Astrocyte (in vitro differentiated cells and primary cell): Measurements from ENCODE around the gene GSN. TPM values are rescaled to one million over a fixed set of nuclear protein-coding genes. Genes with fewer than 3 reads are reported as not detected.

Source experiments
- DNase-seq: peaks from one replicate; pipeline ENCODE4 v3.0.0-alpha.2; 2010; ENCODE audit warnings: low read depth
- FAIRE-seq: peaks from 2 replicates; lab custom pipeline; 2011; peaks lifted over from hg19 to GRCh38; lab: Jason Lieb, UNC
- H2AFZ ChIP-seq: 2 replicates; pipeline ENCODE4 v1.6.0; 2012; ENCODE audit warnings: low read depth, low read length, inconsistent platforms
- H3K27ac ChIP-seq: 2 replicates; pipeline ENCODE4 v1.5.1; 2011; ENCODE audit warnings: low read depth, low read length, inconsistent platforms
- H3K27me3 ChIP-seq: 2 replicates; pipeline ENCODE4 v1.6.0; 2011; ENCODE audit warnings: low read length, inconsistent platforms; ENCODE audit not compliant: insufficient read depth
- H3K36me3 ChIP-seq: 2 replicates; pipeline ENCODE4 v1.5.1; 2011; ENCODE audit warnings: low read length, inconsistent platforms; ENCODE audit not compliant: insufficient read depth
- H3K4me1 ChIP-seq: 2 replicates; pipeline ENCODE4 v1.5.1; 2011; ENCODE audit warnings: low read length, inconsistent platforms; ENCODE audit not compliant: insufficient read depth
- H3K4me2 ChIP-seq: 2 replicates; pipeline ENCODE4 v1.6.0; 2012; ENCODE audit warnings: low read length, inconsistent platforms
- H3K4me3 ChIP-seq: 2 replicates; pipeline ENCODE4 v1.5.1; 2011; ENCODE audit warnings: low read depth, mild to moderate bottlenecking, low read length, inconsistent platforms; ENCODE audit not compliant: insufficient read depth
- H3K79me2 ChIP-seq: 2 replicates; pipeline ENCODE4 v1.6.0; 2012; ENCODE audit warnings: mild to moderate bottlenecking, low read length, inconsistent platforms; ENCODE audit not compliant: insufficient read depth
- H3K9ac ChIP-seq: 2 replicates; pipeline ENCODE4 v1.6.0; 2012; ENCODE audit warnings: mild to moderate bottlenecking, low read length, inconsistent platforms
- H3K9me3 ChIP-seq: 2 replicates; pipeline ENCODE4 v1.5.1; 2012; ENCODE audit warnings: low read depth, mild to moderate bottlenecking, low read length, inconsistent platforms; ENCODE audit not compliant: insufficient read depth
- H4K20me1 ChIP-seq: 2 replicates; pipeline ENCODE4 v1.6.0; 2012; ENCODE audit warnings: low read length, inconsistent platforms; ENCODE audit not compliant: insufficient read depth
- H3K27ac Mint-ChIP-seq: one replicate; pipeline ENCODE4 v1.8.0; 2021; ENCODE audit warnings: mild to moderate bottlenecking, mixed read lengths; ENCODE audit not compliant: unreplicated experiment
- H3K27me3 Mint-ChIP-seq: one replicate; pipeline ENCODE4 v1.8.0; 2021; ENCODE audit warnings: low read depth, mixed read lengths; ENCODE audit not compliant: unreplicated experiment
- H3K36me3 Mint-ChIP-seq: one replicate; pipeline ENCODE4 v1.8.0; 2021; ENCODE audit warnings: low read depth, mixed read lengths; ENCODE audit not compliant: unreplicated experiment
- H3K4me1 Mint-ChIP-seq: one replicate; pipeline ENCODE4 v1.8.0; 2021; ENCODE audit warnings: low read depth, mixed read lengths; ENCODE audit not compliant: unreplicated experiment
- H3K4me3 Mint-ChIP-seq: one replicate; pipeline ENCODE4 v1.8.0; 2021; ENCODE audit warnings: mild to moderate bottlenecking, moderate library complexity, mixed read lengths; ENCODE audit not compliant: unreplicated experiment
- H3K9me3 Mint-ChIP-seq: one replicate; pipeline ENCODE4 v1.8.0; 2021; ENCODE audit warnings: mild to moderate bottlenecking, mixed read lengths; ENCODE audit not compliant: unreplicated experiment
- EZH2 ChIP-seq: IDR thresholded peaks from 2 replicates; pipeline ENCODE4 v1.6.1; 2012; ENCODE audit warnings: mild to moderate bottlenecking, low read length, inconsistent platforms; ENCODE audit not compliant: insufficient read depth
- total RNA-seq: library from RNA; stranded (reverse); gene quantifications from 2 replicates; pipeline ENCODE4 v1.2.1, GENCODE V29; 2021
- TF ChIP-seq, protein P1 (sequence below): IDR thresholded peaks from 2 replicates; pipeline ENCODE4 v1.5.1; 2011; ENCODE audit warnings: low read depth, mild to moderate bottlenecking, inconsistent platforms, low read length, moderate library complexity; ENCODE audit not compliant: insufficient read depth

GSN gene
- total RNA-seq, 1 donor from 2014 or later = 260 TPM

- Mint-ChIP-seq H3K4me3 (no peak overlapping the region), H3K27me3 (peaks cover 8% of the 10 kb centered on the region), H3K4me1 (peaks cover 18% of the 10 kb centered on the region), H3K27ac (no peak overlapping the region), H3K36me3 (peaks cover 8% of the 10 kb centered on the region), H3K9me3 (peaks cover 1% of the 10 kb centered on the region)
- H3K27ac ChIP-seq = no peak overlapping the region
- H3K79me2 ChIP-seq = no peaks in the 10 kb centered on the region
- H3K9me3 ChIP-seq = no peaks in the 10 kb centered on the region
- H3K4me1 ChIP-seq = peaks cover 12% of the 10 kb centered on the region
- H3K36me3 ChIP-seq = no peaks in the 10 kb centered on the region
- no peaks in the 10 kb centered on the region for H3K27me3 ChIP-seq
- FAIRE-seq (no peak), DNase-seq (no peak)
- TF ChIP-seq, protein P1, sequence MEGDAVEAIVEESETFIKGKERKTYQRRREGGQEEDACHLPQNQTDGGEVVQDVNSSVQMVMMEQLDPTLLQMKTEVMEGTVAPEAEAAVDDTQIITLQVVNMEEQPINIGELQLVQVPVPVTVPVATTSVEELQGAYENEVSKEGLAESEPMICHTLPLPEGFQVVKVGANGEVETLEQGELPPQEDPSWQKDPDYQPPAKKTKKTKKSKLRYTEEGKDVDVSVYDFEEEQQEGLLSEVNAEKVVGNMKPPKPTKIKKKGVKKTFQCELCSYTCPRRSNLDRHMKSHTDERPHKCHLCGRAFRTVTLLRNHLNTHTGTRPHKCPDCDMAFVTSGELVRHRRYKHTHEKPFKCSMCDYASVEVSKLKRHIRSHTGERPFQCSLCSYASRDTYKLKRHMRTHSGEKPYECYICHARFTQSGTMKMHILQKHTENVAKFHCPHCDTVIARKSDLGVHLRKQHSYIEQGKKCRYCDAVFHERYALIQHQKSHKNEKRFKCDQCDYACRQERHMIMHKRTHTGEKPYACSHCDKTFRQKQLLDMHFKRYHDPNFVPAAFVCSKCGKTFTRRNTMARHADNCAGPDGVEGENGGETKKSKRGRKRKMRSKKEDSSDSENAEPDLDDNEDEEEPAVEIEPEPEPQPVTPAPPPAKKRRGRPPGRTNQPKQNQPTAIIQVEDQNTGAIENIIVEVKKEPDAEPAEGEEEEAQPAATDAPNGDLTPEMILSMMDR = no peak
- no peak for TF ChIP-seq EZH2
- H3K4me3 ChIP-seq = no peak overlapping the region
- H3K4me2 ChIP-seq = no peak overlapping the region
- H2AFZ ChIP-seq = no peak overlapping the region
- H3K9ac ChIP-seq = no peak overlapping the region
- H4K20me1 ChIP-seq = no peaks in the 10 kb centered on the region
These were observed 30.0 kb upstream of the GSN start for GRCh38 chr9:121237916-121238315.

DNA sequence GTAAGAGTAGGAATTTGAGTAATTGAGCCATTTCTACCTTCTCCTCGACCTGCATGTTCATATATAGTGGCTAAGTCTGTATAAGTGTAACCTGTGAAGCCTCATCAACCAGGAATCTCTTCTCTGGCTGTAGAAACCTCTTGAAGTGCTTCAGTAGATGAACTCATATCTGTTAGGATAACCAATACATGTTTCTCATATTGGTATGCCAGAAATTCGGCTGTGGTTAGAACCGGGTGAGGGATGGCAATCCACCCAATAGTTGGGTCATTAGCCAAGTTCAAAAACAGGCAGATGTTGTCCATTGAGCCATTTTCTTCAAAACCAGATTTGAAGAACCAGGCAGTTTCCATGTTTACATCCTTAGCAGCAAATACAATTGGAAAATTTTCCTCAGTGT lies 28.9 kb upstream of the GSN start:
- H3K27me3 ChIP-seq = no peaks in the 10 kb centered on the region
- DNase-seq (peak; percentile 46), FAIRE-seq (no peak)
- TF ChIP-seq, protein P1 = no peak
- TF ChIP-seq EZH2 = no peak
- no peak overlapping the region for H2AFZ ChIP-seq
- no peak overlapping the region for H3K4me3 ChIP-seq
- Mint-ChIP-seq H3K4me3 (no peak overlapping the region), H3K4me1 (peaks cover 16% of the 10 kb centered on the region), H3K36me3 (peaks cover 12% of the 10 kb centered on the region), H3K9me3 (peaks cover 5% of the 10 kb centered on the region), H3K27me3 (peaks cover 8% of the 10 kb centered on the region), H3K27ac (no peak overlapping the region)
- H3K4me1 ChIP-seq = peaks cover 9% of the 10 kb centered on the region
- no peaks in the 10 kb centered on the region for H3K36me3 ChIP-seq
- H3K27ac ChIP-seq = no peak overlapping the region
- no peaks in the 10 kb centered on the region for H4K20me1 ChIP-seq
- H3K9ac ChIP-seq = no peak overlapping the region
- H3K4me2 ChIP-seq = no peak overlapping the region
- H3K79me2 ChIP-seq = no peaks in the 10 kb centered on the region
- H3K9me3 ChIP-seq = no peaks in the 10 kb centered on the region

DNA sequence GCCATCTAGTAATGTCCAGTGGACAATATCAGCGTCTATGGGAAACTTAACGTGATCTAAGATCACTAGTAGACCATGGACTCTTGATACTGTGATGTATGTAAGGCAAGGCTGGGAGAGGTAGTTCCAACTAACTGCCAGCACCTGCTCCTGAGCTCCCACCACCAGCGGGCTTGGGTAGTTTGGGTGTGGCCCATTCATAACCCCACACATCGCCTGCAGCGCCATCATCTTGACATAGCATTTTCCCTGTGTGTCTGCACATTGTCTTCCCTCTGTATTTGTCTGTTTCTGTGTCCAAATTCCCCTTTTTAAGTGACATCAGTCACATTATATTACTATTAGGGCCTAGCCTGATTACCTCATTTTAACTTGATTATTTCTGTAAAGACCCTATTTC lies 28.1 kb upstream of the GSN start:
- no peak overlapping the region for H3K27ac ChIP-seq
- no peaks in the 10 kb centered on the region for H4K20me1 ChIP-seq
- Mint-ChIP-seq H3K27ac (no peak overlapping the region), H3K4me1 (peaks cover 11% of the 10 kb centered on the region), H3K4me3 (no peak overlapping the region), H3K36me3 (peaks cover 11% of the 10 kb centered on the region), H3K9me3 (peaks cover 8% of the 10 kb centered on the region), H3K27me3 (peaks cover 8% of the 10 kb centered on the region)
- H3K4me3 ChIP-seq = no peak overlapping the region
- H3K4me2 ChIP-seq = no peak overlapping the region
- no peaks in the 10 kb centered on the region for H3K27me3 ChIP-seq
- DNase-seq = no peak
- H3K36me3 ChIP-seq = no peaks in the 10 kb centered on the region
- H3K4me1 ChIP-seq = peaks cover 4% of the 10 kb centered on the region
- no peak for TF ChIP-seq EZH2
- TF ChIP-seq, protein P1 = no peak
- no peak overlapping the region for H3K9ac ChIP-seq
- no peak for FAIRE-seq
- H2AFZ ChIP-seq = no peak overlapping the region
- no peaks in the 10 kb centered on the region for H3K9me3 ChIP-seq
- H3K79me2 ChIP-seq = no peaks in the 10 kb centered on the region
